Lower lobe of right lung (tissue), 2 donors: Measurements from ENCODE around the gene SOX11. TPM values are rescaled to one million over a fixed set of nuclear protein-coding genes. Genes with fewer than 3 reads are reported as not detected.
A peak's percentile ranks its signal among the peaks of the same experiment; 100 is the strongest.

Experiments
- ATAC-seq, 2 donors: fragments of 200-7000 bp; cut with Tn5 transposase; one replicate each; pipeline ENCODE4 v1.9.1; 2020 to 2022; ENCODE audit warnings: mild to moderate bottlenecking in 2 of 2, moderate library complexity in 2 of 2
- DNase-seq: peaks from one replicate; pipeline ENCODE4 v3.0.0-alpha.2; 2020
- H3K27ac ChIP-seq: fragments of 200-600 bp; one replicate; pipeline ENCODE4 v1.8.0; 2022
- H3K27me3 ChIP-seq: fragments of 200-600 bp; one replicate; pipeline ENCODE4 v1.8.0; 2022; ENCODE audit warnings: low read depth
- H3K36me3 ChIP-seq: fragments of 200-600 bp; one replicate; pipeline ENCODE4 v1.8.0; 2022; ENCODE audit warnings: mild to moderate bottlenecking
- H3K4me1 ChIP-seq: fragments of 200-600 bp; one replicate; pipeline ENCODE4 v1.8.0; 2022
- H3K4me3 ChIP-seq: fragments of 200-600 bp; one replicate; pipeline ENCODE4 v1.8.0; 2022; ENCODE audit warnings: mild to moderate bottlenecking
- H3K9me3 ChIP-seq: fragments of 200-600 bp; one replicate; pipeline ENCODE4 v1.8.0; 2022
- CTCF ChIP-seq: fragments of 200-600 bp; IDR thresholded peaks from one replicate; pipeline ENCODE4 v1.8.0; 2022; ENCODE audit warnings: antibody characterized with exemption, mild to moderate bottlenecking
- intact Hi-C: fragments of 100-400 bp; cut with DNase I; formaldehyde crosslinking; loops from one replicate; pipeline ENCODE4 v1.11.0; 2022
- total RNA-seq: library from RNA; stranded (reverse); fragmentation: NEBNext Ultra II Directional; extraction: Animal tissue kit (Norgen Biotek cat#: 25700); gene quantifications from one replicate; pipeline ENCODE4 v1.2.1, GENCODE V29; 2021
- donor health status: DM: no; HTN: yes; CAD: no; lungs with severe emphysema.

Gene SOX11
- total RNA-seq, 1 donor from 2014 or later: 0.03 TPM

DNA sequence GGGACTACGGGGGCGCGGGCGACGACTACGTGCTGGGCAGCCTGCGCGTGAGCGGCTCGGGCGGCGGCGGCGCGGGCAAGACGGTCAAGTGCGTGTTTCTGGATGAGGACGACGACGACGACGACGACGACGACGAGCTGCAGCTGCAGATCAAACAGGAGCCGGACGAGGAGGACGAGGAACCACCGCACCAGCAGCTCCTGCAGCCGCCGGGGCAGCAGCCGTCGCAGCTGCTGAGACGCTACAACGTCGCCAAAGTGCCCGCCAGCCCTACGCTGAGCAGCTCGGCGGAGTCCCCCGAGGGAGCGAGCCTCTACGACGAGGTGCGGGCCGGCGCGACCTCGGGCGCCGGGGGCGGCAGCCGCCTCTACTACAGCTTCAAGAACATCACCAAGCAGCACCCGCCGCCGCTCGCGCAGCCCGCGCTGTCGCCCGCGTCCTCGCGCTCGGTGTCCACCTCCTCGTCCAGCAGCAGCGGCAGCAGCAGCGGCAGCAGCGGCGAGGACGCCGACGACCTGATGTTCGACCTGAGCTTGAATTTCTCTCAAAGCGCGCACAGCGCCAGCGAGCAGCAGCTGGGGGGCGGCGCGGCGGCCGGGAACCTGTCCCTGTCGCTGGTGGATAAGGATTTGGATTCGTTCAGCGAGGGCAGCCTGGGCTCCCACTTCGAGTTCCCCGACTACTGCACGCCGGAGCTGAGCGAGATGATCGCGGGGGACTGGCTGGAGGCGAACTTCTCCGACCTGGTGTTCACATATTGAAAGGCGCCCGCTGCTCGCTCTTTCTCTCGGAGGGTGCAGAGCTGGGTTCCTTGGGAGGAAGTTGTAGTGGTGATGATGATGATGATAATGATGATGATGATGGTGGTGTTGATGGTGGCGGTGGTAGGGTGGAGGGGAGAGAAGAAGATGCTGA, 1.4 kb downstream of the SOX11 start:
- ATAC-seq (no peak), DNase-seq (no peak)
- intact Hi-C loops: no loop called here

DNA sequence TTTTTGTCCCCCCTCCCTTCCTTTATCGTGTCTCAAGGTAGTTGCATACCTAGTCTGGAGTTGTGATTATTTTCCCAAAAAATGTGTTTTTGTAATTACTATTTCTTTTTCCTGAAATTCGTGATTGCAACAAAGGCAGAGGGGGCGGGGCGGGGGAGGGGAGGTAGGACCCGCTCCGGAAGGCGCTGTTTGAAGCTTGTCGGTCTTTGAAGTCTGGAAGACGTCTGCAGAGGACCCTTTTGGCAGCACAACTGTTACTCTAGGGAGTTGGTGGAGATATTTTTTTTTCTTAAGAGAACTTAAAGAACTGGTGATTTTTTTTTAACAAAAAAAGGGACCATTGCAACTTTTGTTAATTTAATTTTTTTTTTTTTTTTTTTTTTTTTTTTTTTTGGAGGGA, 2.1 kb downstream of the SOX11 start:
- intact Hi-C loops: no loop called here
- DNase-seq: no peak
- TF ChIP-seq CTCF: no peak
- Histone ChIP-seq H3K4me3 (no peak overlapping the region), H3K27me3 (peaks cover 84% of the 10 kb centered on the region), H3K4me1 (peaks cover 24% of the 10 kb centered on the region), H3K9me3 (no peaks in the 10 kb centered on the region), H3K27ac (no peak overlapping the region), H3K36me3 (no peaks in the 10 kb centered on the region)
- no peak for ATAC-seq

More for the DNA sequence above, 1.4 kb downstream of the SOX11 start:
- H3K4me3 ChIP-seq: no peak overlapping the region
- H3K9me3 ChIP-seq: no peaks in the 10 kb centered on the region
- peaks cover 24% of the 10 kb centered on the region for H3K4me1 ChIP-seq
- no peak for TF ChIP-seq CTCF
- no peak overlapping the region for H3K27ac ChIP-seq
- no peaks in the 10 kb centered on the region for H3K36me3 ChIP-seq
- H3K27me3 ChIP-seq: peaks cover 82% of the 10 kb centered on the region

- peaks cover 24% of the 10 kb centered on the region for H3K4me1 ChIP-seq
- DNase-seq (no peak), ATAC-seq (no peak)
- no peak for TF ChIP-seq CTCF
- H3K4me3 ChIP-seq: peak overlapping the region; percentile 38
- H3K9me3 ChIP-seq: no peaks in the 10 kb centered on the region
- H3K27me3 ChIP-seq: peaks cover 90% of the 10 kb centered on the region
- intact Hi-C loops: no loop called here
- no peak overlapping the region for H3K27ac ChIP-seq
- H3K36me3 ChIP-seq: no peaks in the 10 kb centered on the region
These were observed 3.6 kb downstream of the SOX11 start for GRCh38 chr2:5695654-5696403.

DNA sequence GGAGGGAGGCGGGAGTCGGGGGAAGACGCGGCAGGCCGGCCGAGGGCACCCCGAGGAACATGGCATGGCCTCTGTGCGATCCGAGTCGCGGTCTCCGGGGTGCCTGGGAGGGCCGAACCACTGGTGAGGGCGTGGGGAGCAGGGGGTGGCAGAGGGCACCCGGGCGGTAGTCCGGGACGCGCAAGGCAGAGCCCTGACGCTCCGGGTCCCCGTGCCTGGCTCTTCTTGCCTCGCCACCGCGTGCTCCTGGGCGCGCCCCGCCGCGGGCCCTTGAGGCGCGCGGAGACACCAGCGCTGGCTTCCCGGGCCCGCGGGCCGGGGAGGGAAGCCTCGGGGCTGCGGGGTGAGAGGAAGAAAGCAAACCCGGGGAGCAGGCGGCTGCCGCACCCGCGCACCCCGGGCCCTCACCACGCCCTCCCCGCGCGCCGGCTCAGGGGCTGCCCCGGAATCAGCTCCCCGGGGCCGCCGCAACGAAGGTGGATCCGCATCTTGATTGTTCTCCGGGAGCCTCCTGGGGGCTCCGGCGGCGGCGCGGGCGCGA, 4.3 kb downstream of the SOX11 start:
- no peak for TF ChIP-seq CTCF
- H3K27ac ChIP-seq: no peak overlapping the region
- H3K4me3 ChIP-seq: peak overlapping the region; percentile 38
- DNase-seq (no peak), ATAC-seq (peak; percentile 46 to 59)
- H3K36me3 ChIP-seq: no peaks in the 10 kb centered on the region
- peaks cover 90% of the 10 kb centered on the region for H3K27me3 ChIP-seq
- no peaks in the 10 kb centered on the region for H3K9me3 ChIP-seq
- intact Hi-C loops: no loop called here
- H3K4me1 ChIP-seq: peaks cover 24% of the 10 kb centered on the region

DNA sequence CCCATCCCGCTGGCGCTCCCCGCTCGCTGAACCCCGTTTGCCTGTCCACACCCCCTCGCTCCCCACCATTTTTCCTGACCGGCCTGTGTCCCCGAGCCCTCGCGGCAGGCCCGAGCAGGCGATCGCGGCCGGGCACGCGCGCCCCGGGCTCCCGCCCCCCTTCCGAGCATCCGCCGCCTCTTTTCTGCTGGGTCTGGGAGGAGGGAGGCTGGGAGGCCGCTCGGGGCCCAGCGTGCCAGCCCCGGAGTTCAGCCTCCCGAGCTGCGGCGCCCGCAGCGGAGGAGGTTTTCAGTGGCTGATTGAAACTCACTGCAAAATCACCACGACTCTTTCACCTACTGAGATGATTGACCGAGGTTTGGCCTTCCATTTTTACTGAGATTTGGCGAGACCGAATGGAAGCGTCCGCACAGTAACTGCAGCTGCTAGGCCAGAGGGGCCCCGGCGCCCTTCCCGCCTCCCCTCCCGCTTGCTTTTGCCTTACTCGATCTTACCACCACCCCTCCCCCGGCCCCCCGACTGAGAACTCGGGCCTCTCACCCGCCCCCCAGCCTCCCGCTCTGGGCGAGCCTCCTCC, 4.8 kb downstream of the SOX11 start:
- H3K27ac ChIP-seq: no peak overlapping the region
- peaks cover 24% of the 10 kb centered on the region for H3K4me1 ChIP-seq
- H3K9me3 ChIP-seq: no peaks in the 10 kb centered on the region
- H3K36me3 ChIP-seq: no peaks in the 10 kb centered on the region
- peaks cover 90% of the 10 kb centered on the region for H3K27me3 ChIP-seq
- no peak for TF ChIP-seq CTCF
- intact Hi-C loops: no loop called here
- H3K4me3 ChIP-seq: peak overlapping the region; percentile 38
- ATAC-seq: peak; percentile 40 to 48
- no peak for DNase-seq
